Endometrial microvascular endothelial cells (primary cell): ENCODE measurements around the gene OR52K2. TPM values are rescaled to one million over a fixed set of nuclear protein-coding genes. Genes with fewer than 3 reads are reported as not detected.
"Not testable (repeated sequence)": the region's sequence is repeated elsewhere in the genome, so short reads cannot be mapped to it uniquely, and the experiment has no call there.

Source experiments
- in situ Hi-C: cut with HindIII; loops from 2 replicates; pipeline ENCODE4 v1.10.0; 2017; ENCODE audit warnings: low sequenced_read_pairs, low pct_unique_long_range_greater_than_20kb; ENCODE audit errors: inconsistent ontology term
- total RNA-seq: library from RNA; depleted of rRNA; stranded (reverse); fragments of >200 nt; gene quantifications from one replicate; pipeline ENCODE4 v1.2.3, GENCODE V29; 2015; ENCODE audit errors: inconsistent ontology term

The OR52K2 gene
- not detected for total RNA-seq

GRCh38 chr11:4448995-4449394 is at the start of gene OR52K2:
Gene OR52K2, plus strand, starts transcription at chr11:4449295. Its CDS starts 45 bp downstream, at chr11:4449340.
- in situ Hi-C loops = no loop called here

GRCh38 chr11:4406206-4406605 is 42.9 kb upstream of the OR52K2 start:
- in situ Hi-C loops = not testable (repeated sequence)

- in situ Hi-C loops = no loop called here
These were observed 32.8 kb upstream of the OR52K2 start for GRCh38 chr11:4416306-4416705.

- in situ Hi-C loops = no loop called here
These were observed 32.3 kb upstream of the OR52K2 start for GRCh38 chr11:4416816-4417215.

GRCh38 chr11:4418403-4418802 is 30.7 kb upstream of the OR52K2 start:
- in situ Hi-C loops = no loop called here

- in situ Hi-C loops = no loop called here
These were observed 19.0 kb upstream of the OR52K2 start for GRCh38 chr11:4430051-4430450.

DNA sequence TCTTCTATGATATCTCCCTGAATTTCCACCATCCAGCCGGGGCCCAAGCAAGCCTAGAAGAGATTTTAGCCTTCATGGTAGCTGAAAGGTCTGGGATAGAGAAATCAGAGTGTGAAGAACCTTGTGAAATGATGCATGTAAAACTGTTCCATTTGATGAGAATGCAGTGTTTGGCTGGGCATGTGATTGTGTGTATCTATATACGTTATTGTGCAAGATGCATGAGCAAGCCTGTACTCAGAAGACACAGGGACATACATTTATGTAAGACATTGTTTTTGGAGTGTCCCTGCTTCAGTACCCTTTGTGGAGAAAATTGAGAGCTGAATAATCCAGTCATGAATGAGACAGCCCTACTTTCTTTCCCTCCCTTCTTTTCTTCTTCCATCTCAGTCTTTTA is 15.2 kb upstream of the OR52K2 start:
- in situ Hi-C loops = no loop called here

DNA sequence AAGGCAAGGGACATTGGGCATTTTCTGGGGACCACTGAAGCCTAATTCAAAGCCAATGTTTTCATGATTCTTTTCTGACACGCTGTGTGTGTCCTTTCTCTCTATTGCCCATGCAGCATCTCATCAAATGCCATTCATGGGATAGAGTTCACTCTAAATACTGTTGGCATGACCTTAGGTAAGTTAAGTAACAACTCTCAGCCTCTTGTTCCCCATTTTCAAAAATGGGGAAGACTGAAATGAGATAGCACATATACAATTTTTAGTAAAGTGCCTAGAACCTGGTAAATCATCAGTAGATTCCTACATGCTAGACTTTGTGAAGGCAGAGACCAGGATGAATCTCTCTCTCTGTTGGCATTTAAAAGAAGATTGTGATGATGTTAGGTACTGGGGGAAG is 12.7 kb upstream of the OR52K2 start:
- in situ Hi-C loops = no loop called here

DNA sequence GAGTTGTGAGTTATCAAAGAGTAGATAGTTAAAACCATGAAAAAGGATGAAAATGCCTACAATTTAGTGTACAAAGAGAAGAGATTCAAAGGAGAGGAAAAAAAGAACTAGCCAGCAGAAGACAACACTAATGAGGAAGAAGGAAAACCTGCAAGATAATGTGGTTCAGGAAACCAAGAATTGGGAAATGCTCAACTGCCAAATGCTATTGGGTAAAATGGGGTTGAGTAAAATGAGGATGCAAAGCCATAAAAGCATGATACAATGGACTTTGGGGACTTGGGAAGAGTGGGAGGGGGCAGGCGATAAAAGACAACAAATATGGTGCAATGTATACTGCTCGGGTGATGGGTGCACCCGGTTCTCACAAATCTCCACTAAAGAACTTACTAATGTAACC is 7.6 kb upstream of the OR52K2 start:
- in situ Hi-C loops = no loop called here

DNA sequence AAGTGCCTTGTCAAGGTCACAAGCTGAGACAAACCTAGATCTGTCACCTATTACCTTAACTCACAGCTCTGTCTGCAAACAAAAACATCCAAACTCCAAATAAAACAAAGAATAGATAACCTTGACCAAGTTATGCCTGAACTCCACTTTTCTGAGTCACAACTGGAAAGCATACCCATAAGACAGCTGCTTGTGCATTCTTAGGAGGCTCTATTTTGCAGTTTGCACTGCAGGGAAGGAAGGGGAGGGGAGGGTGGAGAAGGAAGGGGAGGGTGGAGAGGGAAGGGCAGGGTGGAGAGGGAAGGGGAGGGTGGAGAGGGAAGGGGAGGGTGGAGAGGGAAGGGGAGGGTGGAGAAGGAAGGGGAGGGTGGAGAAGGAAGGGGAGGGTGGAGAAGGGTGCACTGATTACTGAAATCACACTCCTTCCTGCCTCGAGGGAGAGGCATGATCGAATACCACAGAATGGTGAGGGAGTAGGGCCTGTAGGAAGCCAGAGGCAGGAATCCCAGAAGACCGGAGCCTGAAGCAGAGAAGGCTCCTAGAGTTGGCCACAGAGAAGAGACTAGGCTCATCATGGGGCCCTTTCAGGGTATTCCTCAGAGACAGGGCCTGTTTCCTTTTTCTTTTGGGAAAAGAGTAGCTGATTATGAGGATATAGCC is 5.7 kb upstream of the OR52K2 start:
- in situ Hi-C loops = no loop called here

GRCh38 chr11:4453118-4453517 is 4.0 kb downstream of the OR52K2 start:
- in situ Hi-C loops = no loop called here

- in situ Hi-C loops = no loop called here
These were observed 4.9 kb downstream of the OR52K2 start for GRCh38 chr11:4454021-4454420.

DNA sequence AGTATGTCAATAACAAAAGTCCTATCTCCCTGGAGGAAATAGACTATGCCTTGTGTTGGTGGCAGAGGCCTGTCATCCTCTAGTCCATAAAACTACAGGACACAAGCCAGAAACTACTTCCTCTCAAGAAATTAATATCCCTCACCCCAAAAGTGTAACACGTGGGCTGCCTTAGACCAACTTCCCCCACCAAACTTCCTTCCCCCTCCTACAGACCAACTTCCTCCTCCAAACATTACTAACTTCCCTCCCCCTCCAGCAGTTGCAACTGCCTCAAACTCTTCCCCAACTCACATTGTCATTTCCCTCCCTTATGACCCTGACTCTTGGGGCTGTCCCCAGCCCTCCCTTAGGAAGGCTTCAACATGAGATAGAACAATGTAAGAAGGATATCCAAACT is 6.3 kb downstream of the OR52K2 start:
- in situ Hi-C loops = no loop called here

DNA sequence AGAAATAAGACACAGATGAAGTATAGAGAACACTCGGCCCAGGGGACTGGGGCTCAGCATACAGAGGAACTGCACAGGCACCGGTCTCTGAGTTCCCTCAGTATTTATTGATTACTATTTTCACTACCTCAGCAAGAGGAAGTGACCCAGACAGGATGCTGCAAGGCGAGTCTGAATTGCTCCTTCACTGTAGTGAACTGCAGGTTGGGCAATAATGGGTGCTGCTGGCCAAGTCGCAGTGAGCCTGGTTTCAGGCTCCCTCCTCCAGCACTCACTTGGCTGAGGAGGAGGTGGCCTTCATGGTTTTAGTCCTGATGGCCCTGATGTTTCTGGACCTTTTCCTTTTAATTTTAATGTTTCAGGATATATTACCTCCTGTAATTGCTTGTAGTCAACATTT is 10.4 kb downstream of the OR52K2 start:
- in situ Hi-C loops = no loop called here

GRCh38 chr11:4460151-4460550 is 11.1 kb downstream of the OR52K2 start:
- in situ Hi-C loops = no loop called here

DNA sequence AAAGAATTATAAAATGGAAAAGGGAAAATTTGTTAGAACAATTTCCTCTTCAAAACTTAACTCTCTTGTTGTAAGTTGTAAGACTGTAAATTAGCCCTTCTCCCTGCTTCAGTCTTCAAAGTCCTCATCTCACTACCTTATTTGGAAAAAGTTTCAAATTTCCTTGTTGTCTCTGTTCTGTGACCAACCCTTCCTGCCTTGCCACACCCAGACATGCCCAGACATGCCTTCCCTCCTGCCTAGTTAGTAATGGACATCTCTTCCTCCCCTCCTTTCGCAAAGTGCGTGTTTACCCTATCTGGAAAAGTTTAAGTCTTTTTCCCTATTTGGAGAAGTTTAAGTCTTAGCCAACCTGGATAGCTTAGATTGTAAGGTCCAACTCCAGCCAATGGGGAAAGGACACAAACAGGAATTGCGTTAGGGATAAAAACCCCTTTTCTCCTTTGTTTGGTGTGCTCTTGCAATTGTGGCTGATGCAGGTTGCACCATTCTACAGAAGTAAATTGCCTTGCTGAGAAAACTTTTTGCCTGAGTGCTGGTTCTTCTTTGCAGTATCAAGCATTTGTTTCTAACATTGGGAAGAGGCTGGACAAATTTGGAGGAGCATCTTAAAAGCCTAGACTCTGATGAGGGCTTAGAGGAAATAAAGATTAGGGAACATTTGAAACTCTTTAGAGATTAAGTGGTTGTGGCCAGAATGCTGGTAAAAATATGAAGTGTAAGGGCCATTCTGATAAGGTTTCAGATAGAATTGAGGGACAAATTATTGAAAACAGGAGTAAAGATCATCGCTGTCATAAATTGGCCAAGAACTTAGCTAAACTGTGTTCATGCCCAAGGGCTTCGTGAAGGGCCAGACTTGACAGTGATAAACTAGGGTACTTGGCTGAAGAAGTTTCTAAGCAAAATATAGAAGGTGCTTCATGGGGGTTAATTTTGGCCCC is 15.4 kb downstream of the OR52K2 start:
- in situ Hi-C loops = no loop called here

GRCh38 chr11:4465407-4465806 is 16.3 kb downstream of the OR52K2 start:
- in situ Hi-C loops = no loop called here

- in situ Hi-C loops = no loop called here
These were observed 17.2 kb downstream of the OR52K2 start for GRCh38 chr11:4466131-4466870.

GRCh38 chr11:4466871-4467442 is 17.9 kb downstream of the OR52K2 start:
- in situ Hi-C loops = no loop called here
